ENCODE measurements around the gene HNRNPUL1. TPM values are rescaled to one million over a fixed set of nuclear protein-coding genes. Genes with fewer than 3 reads are reported as not detected.

Gene HNRNPUL1
- total and polyA plus RNA-seq, 2 donors (not counting 1 experiment from before 2014, with no cell fraction given), result 36.4 to 58.1 TPM

DNA sequence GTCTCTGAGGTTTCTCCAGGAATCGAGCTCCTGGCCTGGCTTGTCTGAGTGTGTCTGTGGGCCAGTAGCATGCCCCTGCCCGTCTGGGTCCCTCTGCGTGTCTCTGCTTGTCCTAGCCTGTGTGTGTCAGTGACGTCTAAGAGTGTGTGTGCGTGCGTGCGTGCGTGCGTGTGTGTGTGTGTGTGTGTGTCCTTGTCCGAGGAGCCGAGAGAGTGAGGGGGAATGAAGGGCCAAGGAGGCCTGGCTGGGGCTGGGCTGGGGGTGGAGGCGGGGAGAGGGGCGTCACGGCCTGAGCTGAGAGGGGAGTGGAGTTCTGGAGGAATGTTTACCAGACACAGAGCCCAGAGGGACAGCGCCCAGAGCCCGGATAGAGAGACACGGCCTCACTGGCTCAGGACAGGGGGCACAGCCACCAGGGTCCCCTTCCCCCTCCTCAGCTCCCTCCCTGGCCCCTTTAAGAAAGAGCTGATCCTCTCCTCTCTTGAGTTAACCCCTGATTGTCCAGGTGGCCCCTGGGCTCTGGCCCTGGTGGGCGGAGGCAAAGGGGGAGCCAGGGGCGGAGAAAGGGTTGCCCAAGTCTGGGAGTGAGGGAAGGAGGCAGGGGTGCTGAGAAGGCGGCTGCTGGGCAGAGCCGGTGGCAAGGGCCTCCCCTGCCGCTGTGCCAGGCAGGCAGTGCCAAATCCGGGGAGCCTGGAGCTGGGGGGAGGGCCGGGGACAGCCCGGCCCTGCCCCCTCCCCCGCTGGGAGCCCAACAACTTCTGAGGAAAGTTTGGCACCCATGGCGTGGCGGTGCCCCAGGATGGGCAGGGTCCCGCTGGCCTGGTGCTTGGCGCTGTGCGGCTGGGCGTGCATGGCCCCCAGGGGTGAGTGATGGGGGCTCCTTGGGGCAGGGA is 45.3 kb upstream of the HNRNPUL1 start, which contains the start of gene AXL:
AXL (plus strand) TSS at position 609 of the 893 bp plus-strand sequence; CDS start at position 779, 170 bp downstream.
- peak within 1 kb of the TSS; percentile 75 to 97 (median 90) for H3K4me3 ChIP-seq (replicated peaks in 1 of 4; ENCODE audit: control extremely low read depth in 1 of 4, insufficient read depth in 1 of 4, low read depth in 3 of 4, low read length in 4 of 4)
- H3K36me3 ChIP-seq (ENCODE audit: control insufficient read depth, insufficient read depth, low read length), result peaks cover 22% of the 10 kb centered on the region
- no peaks in the 10 kb centered on the region for H3K9me3 ChIP-seq (ENCODE audit: control insufficient read depth, insufficient read depth, low read depth, low read length)
- peak; percentile 85 to 89 for DNase-seq (ENCODE audit: low read depth in 2 of 2)
- peak within 1 kb of the TSS; percentile 77 for H3K9ac ChIP-seq (ENCODE audit: insufficient read depth, low read length)
- H2AFZ ChIP-seq (ENCODE audit: low read length), result peak within 1 kb of the TSS; percentile 22
- no peaks in the 10 kb centered on the region for H4K20me1 ChIP-seq (ENCODE audit: control insufficient read depth, extremely low read depth, insufficient read depth, low read length)
- TF ChIP-seq, protein P1, sequence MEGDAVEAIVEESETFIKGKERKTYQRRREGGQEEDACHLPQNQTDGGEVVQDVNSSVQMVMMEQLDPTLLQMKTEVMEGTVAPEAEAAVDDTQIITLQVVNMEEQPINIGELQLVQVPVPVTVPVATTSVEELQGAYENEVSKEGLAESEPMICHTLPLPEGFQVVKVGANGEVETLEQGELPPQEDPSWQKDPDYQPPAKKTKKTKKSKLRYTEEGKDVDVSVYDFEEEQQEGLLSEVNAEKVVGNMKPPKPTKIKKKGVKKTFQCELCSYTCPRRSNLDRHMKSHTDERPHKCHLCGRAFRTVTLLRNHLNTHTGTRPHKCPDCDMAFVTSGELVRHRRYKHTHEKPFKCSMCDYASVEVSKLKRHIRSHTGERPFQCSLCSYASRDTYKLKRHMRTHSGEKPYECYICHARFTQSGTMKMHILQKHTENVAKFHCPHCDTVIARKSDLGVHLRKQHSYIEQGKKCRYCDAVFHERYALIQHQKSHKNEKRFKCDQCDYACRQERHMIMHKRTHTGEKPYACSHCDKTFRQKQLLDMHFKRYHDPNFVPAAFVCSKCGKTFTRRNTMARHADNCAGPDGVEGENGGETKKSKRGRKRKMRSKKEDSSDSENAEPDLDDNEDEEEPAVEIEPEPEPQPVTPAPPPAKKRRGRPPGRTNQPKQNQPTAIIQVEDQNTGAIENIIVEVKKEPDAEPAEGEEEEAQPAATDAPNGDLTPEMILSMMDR (conservative IDR thresholded peaks at IDR 0.05 in 1 of 2, IDR thresholded peaks at IDR 0.05 in 1 of 2; ENCODE audit: low read depth in 1 of 2, low read length in 2 of 2), result no peak
- TF ChIP-seq EZH2 (IDR thresholded peaks at IDR 0.05; ENCODE audit: low read length, missing control alignments), result no peak
- H3K27ac ChIP-seq (ENCODE audit: insufficient read depth, low read length), result peak within 1 kb of the TSS; percentile 99
- peak within 1 kb of the TSS; percentile 93 for H3K4me2 ChIP-seq (ENCODE audit: extremely low read depth, insufficient read depth, low read length)
- H3K4me1 ChIP-seq (ENCODE audit: control insufficient read depth, extremely low read depth, insufficient read depth, low read length), result peaks cover 27% of the 10 kb centered on the region
- no peaks in the 10 kb centered on the region for H3K27me3 ChIP-seq (ENCODE audit: control insufficient read depth, insufficient read depth, low read length)
- peaks cover 42% of the 10 kb centered on the region for H3K79me2 ChIP-seq (ENCODE audit: control insufficient read depth, insufficient read depth, low read length)

DNA sequence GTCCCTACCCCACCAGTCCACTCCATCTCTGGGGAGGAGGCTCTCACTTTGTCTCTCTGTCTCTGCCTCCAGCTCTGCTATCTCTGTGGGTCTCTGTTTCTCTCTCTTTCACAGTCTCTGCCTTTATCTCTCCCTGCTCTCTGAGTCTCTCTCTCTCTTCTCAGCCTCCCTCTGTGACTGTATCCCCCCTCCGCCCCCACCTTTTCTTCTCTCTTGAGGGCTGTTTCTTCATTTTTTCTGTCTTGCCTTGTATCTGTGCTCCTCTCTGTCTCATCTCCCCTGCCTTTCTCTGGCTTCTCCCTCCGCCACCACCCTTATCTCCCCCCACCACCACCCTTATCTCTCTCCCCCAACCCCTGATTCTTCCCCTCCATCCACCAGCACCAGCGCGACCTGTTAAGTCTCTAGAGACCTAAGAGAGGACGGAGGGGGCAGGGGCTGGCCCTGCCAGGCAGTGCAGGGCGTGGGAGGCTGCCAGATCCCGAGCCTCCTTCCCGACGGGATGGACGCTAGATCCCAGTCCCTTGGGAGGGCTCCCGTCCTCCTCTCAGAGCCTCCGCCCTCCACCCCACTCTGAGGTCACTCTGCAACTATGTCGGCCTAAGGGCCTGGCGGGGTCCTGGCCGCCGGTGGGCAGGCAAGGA is 44.1 kb upstream of the HNRNPUL1 start:
- TF ChIP-seq EZH2 (IDR thresholded peaks at IDR 0.05; ENCODE audit: low read length, missing control alignments), result no peak
- TF ChIP-seq, protein P1 (conservative IDR thresholded peaks at IDR 0.05 in 1 of 2, IDR thresholded peaks at IDR 0.05 in 1 of 2; ENCODE audit: low read depth in 1 of 2, low read length in 2 of 2), result no peak
- Histone ChIP-seq H3K4me2 (ENCODE audit: extremely low read depth, insufficient read depth, low read length) (peak overlapping the region; percentile 93), H3K9me3 (ENCODE audit: control insufficient read depth, insufficient read depth, low read depth, low read length) (no peaks in the 10 kb centered on the region), H3K27ac (ENCODE audit: insufficient read depth, low read length) (peak overlapping the region; percentile 99), H3K4me3 (replicated peaks in 1 of 4; ENCODE audit: control extremely low read depth in 1 of 4, insufficient read depth in 1 of 4, low read depth in 3 of 4, low read length in 4 of 4) (peak overlapping the region; percentile 75 to 97 (median 90)), H2AFZ (ENCODE audit: low read length) (no peak overlapping the region), H3K9ac (ENCODE audit: insufficient read depth, low read length) (peak overlapping the region; percentile 77), H4K20me1 (ENCODE audit: control insufficient read depth, extremely low read depth, insufficient read depth, low read length) (no peaks in the 10 kb centered on the region), H3K4me1 (ENCODE audit: control insufficient read depth, extremely low read depth, insufficient read depth, low read length) (peaks cover 39% of the 10 kb centered on the region), H3K79me2 (ENCODE audit: control insufficient read depth, insufficient read depth, low read length) (peaks cover 54% of the 10 kb centered on the region), H3K27me3 (ENCODE audit: control insufficient read depth, insufficient read depth, low read length) (no peaks in the 10 kb centered on the region), H3K36me3 (ENCODE audit: control insufficient read depth, insufficient read depth, low read length) (peaks cover 32% of the 10 kb centered on the region)
- peak; percentile 70 to 72 for DNase-seq (ENCODE audit: low read depth in 2 of 2)

GRCh38 chr19:41220811-41221210 is 43.4 kb upstream of the HNRNPUL1 start:
- H3K4me1 ChIP-seq (ENCODE audit: control insufficient read depth, extremely low read depth, insufficient read depth, low read length), result peaks cover 44% of the 10 kb centered on the region
- H3K4me3 ChIP-seq (replicated peaks in 1 of 4; ENCODE audit: control extremely low read depth in 1 of 4, insufficient read depth in 1 of 4, low read depth in 3 of 4, low read length in 4 of 4), result peak overlapping the region; percentile 75 to 97 (median 90)
- TF ChIP-seq EZH2 (IDR thresholded peaks at IDR 0.05; ENCODE audit: low read length, missing control alignments), result no peak
- TF ChIP-seq, protein P1 (conservative IDR thresholded peaks at IDR 0.05 in 1 of 2, IDR thresholded peaks at IDR 0.05 in 1 of 2; ENCODE audit: low read depth in 1 of 2, low read length in 2 of 2), result no peak
- H4K20me1 ChIP-seq (ENCODE audit: control insufficient read depth, extremely low read depth, insufficient read depth, low read length), result no peaks in the 10 kb centered on the region
- peaks cover 36% of the 10 kb centered on the region for H3K36me3 ChIP-seq (ENCODE audit: control insufficient read depth, insufficient read depth, low read length)
- H2AFZ ChIP-seq (ENCODE audit: low read length), result no peak overlapping the region
- no peaks in the 10 kb centered on the region for H3K9me3 ChIP-seq (ENCODE audit: control insufficient read depth, insufficient read depth, low read depth, low read length)
- peaks cover 57% of the 10 kb centered on the region for H3K79me2 ChIP-seq (ENCODE audit: control insufficient read depth, insufficient read depth, low read length)
- H3K27ac ChIP-seq (ENCODE audit: insufficient read depth, low read length), result peak overlapping the region; percentile 99
- peak overlapping the region; percentile 93 for H3K4me2 ChIP-seq (ENCODE audit: extremely low read depth, insufficient read depth, low read length)
- no peaks in the 10 kb centered on the region for H3K27me3 ChIP-seq (ENCODE audit: control insufficient read depth, insufficient read depth, low read length)
- H3K9ac ChIP-seq (ENCODE audit: insufficient read depth, low read length), result peak overlapping the region; percentile 77
- DNase-seq (ENCODE audit: low read depth in 2 of 2), result no peak

All from fibroblast of lung (primary cell).